Mesenchymal stem cell (in vitro differentiated cells and primary cell): Measurements from ENCODE around the gene TKTL1.
"Not testable (repeated sequence)": the region's sequence is repeated elsewhere in the genome, so short reads cannot be mapped to it uniquely, and the experiment has no call there.

Experiments used
- DNase-seq: peaks from one replicate; pipeline ENCODE4 v3.0.0-alpha.2; 2013
- H2AFZ ChIP-seq: one replicate; pipeline ENCODE4 v1.6.1; 2013; ENCODE audit warnings: low read depth, mild to moderate bottlenecking, control low read depth, inconsistent platforms, low read length, moderate library complexity
- H2AK5ac ChIP-seq: 2 replicates; pipeline ENCODE4 v1.6.1; 2013; ENCODE audit warnings: low read length, moderate library complexity, mild to moderate bottlenecking, inconsistent platforms; ENCODE audit not compliant: severe bottlenecking
- H2BK120ac ChIP-seq: one replicate; pipeline ENCODE4 v1.6.1; 2013; ENCODE audit warnings: low read depth, mild to moderate bottlenecking, inconsistent platforms, low read length, moderate library complexity
- H2BK12ac ChIP-seq, 2 experiments: one replicate each; pipeline ENCODE4 v1.6.1; 2013; ENCODE audit warnings: inconsistent platforms in 2 of 2, low read length in 2 of 2, mild to moderate bottlenecking in 2 of 2, moderate library complexity in 2 of 2, control low read depth in 1 of 2
- H2BK15ac ChIP-seq: one replicate; pipeline ENCODE4 v1.6.1; 2013; ENCODE audit warnings: mild to moderate bottlenecking, low read depth, inconsistent platforms; ENCODE audit not compliant: poor library complexity, severe bottlenecking
- H2BK5ac ChIP-seq: 2 replicates; pipeline ENCODE4 v1.6.1; 2013; ENCODE audit warnings: low read depth, mild to moderate bottlenecking, low read length, control low read depth, inconsistent platforms; ENCODE audit not compliant: poor library complexity, severe bottlenecking
- H3K14ac ChIP-seq, 2 experiments: one replicate each; pipeline ENCODE4 v1.6.1; 2013; ENCODE audit warnings: inconsistent platforms in 2 of 2, low read length in 2 of 2, control low read depth in 1 of 2, mild to moderate bottlenecking in 1 of 2, moderate library complexity in 1 of 2
- H3K18ac ChIP-seq, 2 experiments: one replicate each; pipeline ENCODE4 v1.6.1; 2013; ENCODE audit warnings: inconsistent platforms in 2 of 2, low read length in 2 of 2, control low read depth in 1 of 2, low read depth in 1 of 2, mild to moderate bottlenecking in 1 of 2
- H3K23ac ChIP-seq, 2 experiments: one replicate each; pipeline ENCODE4 v1.6.1; 2013; ENCODE audit warnings: inconsistent platforms in 2 of 2, low read length in 2 of 2, mild to moderate bottlenecking in 2 of 2, moderate library complexity in 2 of 2, control low read depth in 1 of 2
- H3K27ac ChIP-seq: 2 replicates; pipeline ENCODE4 v1.5.1; 2013; ENCODE audit warnings: mild to moderate bottlenecking, moderate library complexity, low read length, control low read depth, inconsistent platforms; ENCODE audit not compliant: poor library complexity, severe bottlenecking
- H3K27me3 ChIP-seq, 2 experiments: 2 replicates each; pipeline versions ENCODE4 v1.6.1 to v1.7.0; 2013; ENCODE audit warnings: low read length in 2 of 2, mild to moderate bottlenecking in 2 of 2, moderate library complexity in 2 of 2, control low read depth in 1 of 2, inconsistent platforms in 1 of 2; ENCODE audit not compliant: control insufficient read depth in 1 of 2, insufficient read depth in 1 of 2
- H3K36me3 ChIP-seq, 2 experiments: 2 replicates each; pipeline versions ENCODE4 v1.6.1 to v1.7.0; 2013; ENCODE audit warnings: low read length in 2 of 2, control low read depth in 1 of 2, inconsistent platforms in 1 of 2, low read depth in 1 of 2, mild to moderate bottlenecking in 1 of 2; ENCODE audit not compliant: insufficient read depth in 2 of 2, control insufficient read depth in 1 of 2
- H3K4ac ChIP-seq, 2 experiments: one replicate each; pipeline ENCODE4 v1.6.1; 2013; ENCODE audit warnings: inconsistent platforms in 2 of 2, low read length in 2 of 2, mild to moderate bottlenecking in 2 of 2, moderate library complexity in 2 of 2, control low read depth in 1 of 2, low read depth in 1 of 2
- H3K4me1 ChIP-seq: 2 replicates; pipeline ENCODE4 v1.6.1; 2013; ENCODE audit warnings: low read depth, low read length, control low read depth; ENCODE audit not compliant: control insufficient read depth, insufficient read depth
- H3K4me2 ChIP-seq: 2 replicates; pipeline ENCODE4 v1.6.1; 2013; ENCODE audit warnings: low read length, mild to moderate bottlenecking, inconsistent platforms; ENCODE audit not compliant: poor library complexity, severe bottlenecking
- H3K4me3 ChIP-seq, 2 experiments: 2 replicates each; pipeline versions ENCODE4 v1.5.1 to v1.7.0; 2013; ENCODE audit warnings: low read length in 2 of 2, mild to moderate bottlenecking in 2 of 2, control low read depth in 1 of 2, low read depth in 1 of 2; ENCODE audit not compliant: insufficient read depth in 1 of 2
- H3K79me1 ChIP-seq: replicated peaks from 2 replicates; pipeline ENCODE4 v1.6.1; 2013; ENCODE audit warnings: mild to moderate bottlenecking, control low read depth, low read length, inconsistent platforms; ENCODE audit not compliant: poor library complexity, severe bottlenecking
- H3K9ac ChIP-seq: 2 replicates; pipeline ENCODE4 v1.7.0; 2013; ENCODE audit warnings: mild to moderate bottlenecking, low read length, moderate library complexity
- H3K9me3 ChIP-seq: 2 replicates; pipeline ENCODE4 v1.7.0; 2013; ENCODE audit warnings: mild to moderate bottlenecking, low read length; ENCODE audit not compliant: control insufficient read depth
- H4K8ac ChIP-seq: one replicate; pipeline ENCODE4 v1.6.1; 2013; ENCODE audit warnings: inconsistent platforms, mild to moderate bottlenecking, low read length, moderate library complexity
- H4K91ac ChIP-seq: one replicate; pipeline ENCODE4 v1.6.1; 2013; ENCODE audit warnings: mild to moderate bottlenecking, low read length, inconsistent platforms
- WGBS: methylation state at CpG from one replicate; pipeline ENCODE4 v1.1.7; 2013; ENCODE audit warnings: mixed read lengths; 5-methylcytosine and 5-hydroxymethylcytosine counted together

The TKTL1 gene

GRCh38 chrX:154333837-154334271, 38.3 kb downstream of the TKTL1 start:
- Histone ChIP-seq H3K9me3 (no peaks in the 10 kb centered on the region), H3K14ac (no peak overlapping the region), H3K4me2 (no peak overlapping the region), H2BK12ac (no peak overlapping the region), H2BK15ac (no peak overlapping the region), H2BK5ac (no peak overlapping the region), H2AK5ac (no peak overlapping the region), H3K18ac (no peak overlapping the region), H3K4me1 (no peaks in the 10 kb centered on the region), H3K9ac (no peak overlapping the region), H4K91ac (no peak overlapping the region), H3K36me3 (no peaks in the 10 kb centered on the region), H2AFZ (no peak overlapping the region), H4K8ac (no peak overlapping the region), H3K4me3 (no peak overlapping the region), H3K79me1 (no peaks in the 10 kb centered on the region), H3K27me3 (peaks cover 5 to 50% of the 10 kb centered on the region in 2 experiments), H3K23ac (no peak overlapping the region), H3K27ac (no peak overlapping the region), H3K4ac (no peak overlapping the region), H2BK120ac (no peak overlapping the region)
- 85% methylated on average over 4 of the region's 6 CpGs for WGBS
- no peak for DNase-seq

GRCh38 chrX:154334496-154334895, 38.9 kb downstream of the TKTL1 start:
- H2BK15ac ChIP-seq, result no peak overlapping the region
- DNase-seq, result no peak
- H4K8ac ChIP-seq, result no peak overlapping the region
- peaks cover 0 to 44% of the 10 kb centered on the region in 2 experiments for H3K27me3 ChIP-seq
- no peaks in the 10 kb centered on the region for H3K9me3 ChIP-seq
- no peak overlapping the region for H3K18ac ChIP-seq
- no peaks in the 10 kb centered on the region for H3K79me1 ChIP-seq
- no peak overlapping the region for H3K23ac ChIP-seq
- no peak overlapping the region for H2BK5ac ChIP-seq
- H2AK5ac ChIP-seq, result no peak overlapping the region
- H3K4ac ChIP-seq, result no peak overlapping the region
- H3K4me1 ChIP-seq, result no peaks in the 10 kb centered on the region
- no peak overlapping the region for H3K14ac ChIP-seq
- no peak overlapping the region for H3K4me3 ChIP-seq
- no peak overlapping the region for H2BK12ac ChIP-seq
- no peaks in the 10 kb centered on the region for H3K36me3 ChIP-seq
- H3K9ac ChIP-seq, result no peak overlapping the region
- no peak overlapping the region for H3K4me2 ChIP-seq
- H4K91ac ChIP-seq, result no peak overlapping the region
- H2AFZ ChIP-seq, result no peak overlapping the region
- no peak overlapping the region for H2BK120ac ChIP-seq
- H3K27ac ChIP-seq, result no peak overlapping the region
- WGBS, result 84% methylated on average over 5 of the region's 10 CpGs

GRCh38 chrX:154341399-154342298, 46.1 kb downstream of the TKTL1 start:
- H3K9ac ChIP-seq, H3K79me1 ChIP-seq, H4K8ac ChIP-seq, H3K4ac ChIP-seq, H2BK5ac ChIP-seq, H3K23ac ChIP-seq, H2BK12ac ChIP-seq, H3K27ac ChIP-seq, H2AK5ac ChIP-seq, H2AFZ ChIP-seq, H3K14ac ChIP-seq, H4K91ac ChIP-seq, H3K27me3 ChIP-seq, H3K4me1 ChIP-seq, H2BK120ac ChIP-seq, H2BK15ac ChIP-seq, H3K4me2 ChIP-seq, H3K9me3 ChIP-seq, H3K18ac ChIP-seq, H3K36me3 ChIP-seq, H3K4me3 ChIP-seq, DNase-seq: not testable (repeated sequence)
- no CpG with 5 or more reads among the region's 115 CpGs for WGBS

- H3K14ac ChIP-seq, H4K91ac ChIP-seq, H3K9ac ChIP-seq, H4K8ac ChIP-seq, H2BK5ac ChIP-seq, H2BK12ac ChIP-seq, H3K4me3 ChIP-seq, H3K18ac ChIP-seq, H3K27me3 ChIP-seq, H2BK120ac ChIP-seq, H3K4me1 ChIP-seq, H2BK15ac ChIP-seq, H3K4ac ChIP-seq, H3K4me2 ChIP-seq, H3K23ac ChIP-seq, DNase-seq, H3K27ac ChIP-seq, H2AK5ac ChIP-seq, H3K36me3 ChIP-seq, H3K79me1 ChIP-seq, H3K9me3 ChIP-seq, H2AFZ ChIP-seq: not testable (repeated sequence)
- no CpG with 5 or more reads among the region's 16 CpGs for WGBS
These were observed 47.5 kb downstream of the TKTL1 start for GRCh38 chrX:154343063-154343462.
